Peyer's patch (tissue), 4 donors: ENCODE measurements around the gene CCDC154.

ENCODE experiments used
- POLR2A ChIP-seq, 2 donors: fragments of 450-650 bp; IDR thresholded peaks; one replicate each; pipeline ENCODE4 v1.5.1; 2017; ENCODE audit warnings: antibody characterized with exemption in 2 of 2, mild to moderate bottlenecking in 2 of 2, moderate library complexity in 2 of 2
- TF ChIP-seq, protein P1 (sequence below), 6 experiments: fragments of 450-650 bp in 4 of 6; fragments of 200-600 bp in 2 of 6; sonication (generic) in 1 of 6; IDR thresholded peaks; one replicate each; pipeline ENCODE4 v1.5.1; 2017 to 2019; ENCODE audit warnings: antibody characterized with exemption in 6 of 6, mild to moderate bottlenecking in 3 of 6, moderate library complexity in 1 of 6

DNA sequence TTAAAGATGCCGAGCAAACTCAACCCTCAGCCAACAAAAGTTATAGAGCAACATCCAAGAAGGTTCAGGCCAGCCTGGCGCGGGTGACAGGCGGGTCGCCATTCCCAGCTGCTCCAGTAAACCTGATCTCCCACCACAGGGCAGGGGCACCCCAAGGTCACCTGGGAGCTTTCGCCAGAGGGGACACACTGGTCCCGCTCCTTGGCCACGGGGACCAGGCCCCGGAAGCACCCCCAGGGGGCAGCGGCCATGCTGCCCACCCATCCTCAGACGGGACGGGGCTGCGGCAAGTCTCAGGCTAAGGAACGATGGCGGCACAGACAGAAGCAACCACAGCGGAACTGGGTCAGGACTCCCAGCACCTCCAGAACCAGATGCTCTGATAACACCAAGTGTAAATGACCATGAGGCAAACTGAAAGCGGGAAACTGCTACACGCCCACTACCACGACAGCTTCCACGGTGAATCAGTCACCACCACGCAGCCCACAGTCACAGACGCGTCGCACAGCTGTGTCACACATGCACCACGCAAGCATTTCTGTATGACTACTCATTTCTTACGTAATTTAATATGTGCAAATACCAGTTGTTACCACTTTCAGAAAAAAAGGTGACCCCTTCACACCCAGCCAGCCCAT is 14.1 kb upstream of the CCDC154 start:
- TF ChIP-seq, protein P1, sequence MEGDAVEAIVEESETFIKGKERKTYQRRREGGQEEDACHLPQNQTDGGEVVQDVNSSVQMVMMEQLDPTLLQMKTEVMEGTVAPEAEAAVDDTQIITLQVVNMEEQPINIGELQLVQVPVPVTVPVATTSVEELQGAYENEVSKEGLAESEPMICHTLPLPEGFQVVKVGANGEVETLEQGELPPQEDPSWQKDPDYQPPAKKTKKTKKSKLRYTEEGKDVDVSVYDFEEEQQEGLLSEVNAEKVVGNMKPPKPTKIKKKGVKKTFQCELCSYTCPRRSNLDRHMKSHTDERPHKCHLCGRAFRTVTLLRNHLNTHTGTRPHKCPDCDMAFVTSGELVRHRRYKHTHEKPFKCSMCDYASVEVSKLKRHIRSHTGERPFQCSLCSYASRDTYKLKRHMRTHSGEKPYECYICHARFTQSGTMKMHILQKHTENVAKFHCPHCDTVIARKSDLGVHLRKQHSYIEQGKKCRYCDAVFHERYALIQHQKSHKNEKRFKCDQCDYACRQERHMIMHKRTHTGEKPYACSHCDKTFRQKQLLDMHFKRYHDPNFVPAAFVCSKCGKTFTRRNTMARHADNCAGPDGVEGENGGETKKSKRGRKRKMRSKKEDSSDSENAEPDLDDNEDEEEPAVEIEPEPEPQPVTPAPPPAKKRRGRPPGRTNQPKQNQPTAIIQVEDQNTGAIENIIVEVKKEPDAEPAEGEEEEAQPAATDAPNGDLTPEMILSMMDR (IDR thresholded peaks at IDR 0.05): no peak
- no peak for TF ChIP-seq POLR2A (IDR thresholded peaks at IDR 0.05)
